ENCODE data around the gene SELENOM.
"Not testable (repeated sequence)": the region's sequence is repeated elsewhere in the genome, so short reads cannot be mapped to it uniquely, and the experiment has no call there.

DNA sequence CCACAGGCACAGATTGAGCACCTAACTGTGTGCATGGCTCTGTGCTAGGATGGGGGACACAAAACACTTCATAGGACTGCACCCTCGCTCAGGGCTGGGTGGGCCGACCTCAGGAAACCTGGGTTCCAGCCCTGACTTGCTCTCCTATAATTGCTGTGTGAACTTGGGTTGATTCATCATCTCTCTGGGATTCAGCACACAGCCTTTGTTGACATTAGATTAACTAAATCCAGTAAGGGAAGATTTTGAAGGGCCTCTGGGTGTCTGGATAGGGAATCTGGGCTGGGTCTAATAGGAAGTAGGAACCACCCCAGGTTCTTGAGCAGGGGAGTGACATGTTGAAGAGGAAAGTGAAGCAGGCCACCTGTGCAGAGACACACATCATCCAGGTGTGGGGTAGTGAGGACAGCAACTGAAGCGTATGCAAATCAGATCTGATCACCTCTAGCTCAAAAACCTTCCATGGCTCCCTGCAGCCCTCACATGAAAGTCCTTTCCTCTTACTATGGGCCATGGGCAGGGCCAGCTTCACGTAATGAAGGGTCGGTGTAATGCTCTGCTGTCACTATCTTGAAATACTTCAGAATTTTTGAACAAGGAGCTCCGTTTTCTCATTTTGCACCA lies 37.6 kb downstream of the SELENOM start:
- TF ChIP-seq, protein P1, sequence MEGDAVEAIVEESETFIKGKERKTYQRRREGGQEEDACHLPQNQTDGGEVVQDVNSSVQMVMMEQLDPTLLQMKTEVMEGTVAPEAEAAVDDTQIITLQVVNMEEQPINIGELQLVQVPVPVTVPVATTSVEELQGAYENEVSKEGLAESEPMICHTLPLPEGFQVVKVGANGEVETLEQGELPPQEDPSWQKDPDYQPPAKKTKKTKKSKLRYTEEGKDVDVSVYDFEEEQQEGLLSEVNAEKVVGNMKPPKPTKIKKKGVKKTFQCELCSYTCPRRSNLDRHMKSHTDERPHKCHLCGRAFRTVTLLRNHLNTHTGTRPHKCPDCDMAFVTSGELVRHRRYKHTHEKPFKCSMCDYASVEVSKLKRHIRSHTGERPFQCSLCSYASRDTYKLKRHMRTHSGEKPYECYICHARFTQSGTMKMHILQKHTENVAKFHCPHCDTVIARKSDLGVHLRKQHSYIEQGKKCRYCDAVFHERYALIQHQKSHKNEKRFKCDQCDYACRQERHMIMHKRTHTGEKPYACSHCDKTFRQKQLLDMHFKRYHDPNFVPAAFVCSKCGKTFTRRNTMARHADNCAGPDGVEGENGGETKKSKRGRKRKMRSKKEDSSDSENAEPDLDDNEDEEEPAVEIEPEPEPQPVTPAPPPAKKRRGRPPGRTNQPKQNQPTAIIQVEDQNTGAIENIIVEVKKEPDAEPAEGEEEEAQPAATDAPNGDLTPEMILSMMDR (IDR thresholded peaks at IDR 0.05; ENCODE audit: insufficient read depth, low read depth, low read length): not testable (repeated sequence)
- not testable (repeated sequence) for TF ChIP-seq EZH2 (IDR thresholded peaks at IDR 0.05; ENCODE audit: insufficient read depth, low read length)
